Measurements from ENCODE around the gene LKAAEAR1.

DNA sequence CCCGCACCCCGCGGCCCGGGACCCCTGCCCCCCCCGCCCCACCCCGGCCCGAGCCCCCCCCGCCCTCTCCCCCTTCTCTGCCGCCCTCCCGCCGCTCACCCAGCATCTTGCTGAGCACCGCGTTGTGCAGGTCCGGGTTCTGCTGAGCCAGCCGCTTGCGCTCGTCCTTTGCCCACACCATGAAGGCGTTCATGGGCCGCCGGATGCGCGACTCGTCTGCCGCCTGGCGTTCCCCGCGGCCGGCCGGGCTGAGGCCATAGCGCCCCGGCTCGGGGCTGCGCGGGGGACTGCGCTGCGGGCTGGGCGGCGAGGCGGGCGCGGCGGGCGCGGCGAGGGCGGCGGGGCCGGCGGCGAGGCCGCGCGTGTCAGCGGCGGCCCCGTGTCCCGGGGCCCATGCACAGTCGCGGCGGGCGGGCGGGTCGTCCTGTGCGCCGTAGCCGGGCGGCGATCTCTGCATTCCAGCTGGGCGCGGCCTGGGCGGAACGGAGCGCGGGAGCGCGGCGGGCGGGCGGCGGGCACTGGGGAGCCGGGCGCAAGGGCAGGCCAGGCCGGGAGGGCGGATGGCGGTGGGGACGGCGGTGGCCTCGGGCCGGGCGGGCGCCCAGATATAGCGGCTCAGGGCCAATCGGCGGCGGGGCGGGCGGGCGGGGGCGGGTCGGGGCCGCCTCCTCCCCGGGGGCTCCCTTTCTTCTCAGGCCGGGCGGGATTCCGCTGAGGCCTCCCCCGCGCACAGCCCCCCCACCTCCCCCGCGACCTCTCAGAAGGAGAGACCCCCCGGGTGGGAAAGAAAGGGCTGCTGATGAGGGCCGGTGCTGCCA, 34.9 kb downstream of the LKAAEAR1 start, which contains the start of gene SOX18:
- TF ChIP-seq, protein P1, sequence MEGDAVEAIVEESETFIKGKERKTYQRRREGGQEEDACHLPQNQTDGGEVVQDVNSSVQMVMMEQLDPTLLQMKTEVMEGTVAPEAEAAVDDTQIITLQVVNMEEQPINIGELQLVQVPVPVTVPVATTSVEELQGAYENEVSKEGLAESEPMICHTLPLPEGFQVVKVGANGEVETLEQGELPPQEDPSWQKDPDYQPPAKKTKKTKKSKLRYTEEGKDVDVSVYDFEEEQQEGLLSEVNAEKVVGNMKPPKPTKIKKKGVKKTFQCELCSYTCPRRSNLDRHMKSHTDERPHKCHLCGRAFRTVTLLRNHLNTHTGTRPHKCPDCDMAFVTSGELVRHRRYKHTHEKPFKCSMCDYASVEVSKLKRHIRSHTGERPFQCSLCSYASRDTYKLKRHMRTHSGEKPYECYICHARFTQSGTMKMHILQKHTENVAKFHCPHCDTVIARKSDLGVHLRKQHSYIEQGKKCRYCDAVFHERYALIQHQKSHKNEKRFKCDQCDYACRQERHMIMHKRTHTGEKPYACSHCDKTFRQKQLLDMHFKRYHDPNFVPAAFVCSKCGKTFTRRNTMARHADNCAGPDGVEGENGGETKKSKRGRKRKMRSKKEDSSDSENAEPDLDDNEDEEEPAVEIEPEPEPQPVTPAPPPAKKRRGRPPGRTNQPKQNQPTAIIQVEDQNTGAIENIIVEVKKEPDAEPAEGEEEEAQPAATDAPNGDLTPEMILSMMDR (IDR thresholded peaks at IDR 0.05): no peak
- TF ChIP-seq POLR2A (IDR thresholded peaks at IDR 0.05): no peak

Measured in body of pancreas (tissue), 4 donors.